H9 (cell line): ENCODE data around the gene ZBTB44. TPM values are rescaled to one million over a fixed set of nuclear protein-coding genes. Genes with fewer than 3 reads are reported as not detected.
A peak's percentile ranks its signal among the peaks of the same experiment; 100 is the strongest.

Experiments
- DNase-seq: peaks from one replicate; pipeline ENCODE4 v3.0.0-alpha.2; 2017
- H2AFZ ChIP-seq: one replicate; pipeline ENCODE4 v1.6.1; 2013; ENCODE audit warnings: mild to moderate bottlenecking, low read length, control low read depth, moderate library complexity
- H2AK5ac ChIP-seq: 2 replicates; pipeline ENCODE4 v1.6.1; 2013; ENCODE audit warnings: low read length, control low read depth, mixed read lengths; ENCODE audit not compliant: insufficient read length
- H2BK120ac ChIP-seq: one replicate; pipeline ENCODE4 v1.6.1; 2013; ENCODE audit warnings: low read depth, mild to moderate bottlenecking, low read length, control low read depth, inconsistent platforms; ENCODE audit not compliant: poor library complexity, severe bottlenecking
- H2BK12ac ChIP-seq: 2 replicates; pipeline ENCODE4 v1.6.1; 2013; ENCODE audit warnings: low read length, control low read depth, mixed read lengths, low read depth; ENCODE audit not compliant: insufficient read length
- H2BK15ac ChIP-seq: 2 replicates; pipeline ENCODE4 v1.6.1; 2013; ENCODE audit warnings: low read depth, low read length, control low read depth
- H2BK20ac ChIP-seq: one replicate; pipeline ENCODE4 v1.6.1; 2013; ENCODE audit warnings: low read depth, mild to moderate bottlenecking, low read length, control low read depth, inconsistent platforms; ENCODE audit not compliant: poor library complexity, severe bottlenecking
- H2BK5ac ChIP-seq: 2 replicates; pipeline ENCODE4 v1.6.1; 2013; ENCODE audit warnings: low read length, control low read depth, mixed read lengths; ENCODE audit not compliant: insufficient read length
- H3K14ac ChIP-seq: 2 replicates; pipeline ENCODE4 v1.6.1; 2013; ENCODE audit warnings: low read length, control low read depth; ENCODE audit not compliant: insufficient read depth
- H3K18ac ChIP-seq: 2 replicates; pipeline ENCODE4 v1.6.1; 2013; ENCODE audit warnings: low read depth, mild to moderate bottlenecking, mixed read lengths, low read length, control low read depth; ENCODE audit not compliant: insufficient read length
- H3K23ac ChIP-seq: 2 replicates; pipeline ENCODE4 v1.6.1; 2013; ENCODE audit warnings: low read length, control low read depth, mixed read lengths, low read depth; ENCODE audit not compliant: insufficient read length
- H3K23me2 ChIP-seq: 2 replicates; pipeline ENCODE4 v1.6.1; 2013; ENCODE audit warnings: low read depth, mild to moderate bottlenecking, mixed read lengths, low read length, control low read depth; ENCODE audit not compliant: insufficient read length, poor library complexity, severe bottlenecking
- H3K27ac ChIP-seq: 2 replicates; pipeline ENCODE4 v1.5.1; 2013; ENCODE audit warnings: low read length, control low read depth, mixed read lengths, low read depth; ENCODE audit not compliant: insufficient read length
- H3K27me3 ChIP-seq: 2 replicates; pipeline ENCODE4 v1.6.1; 2013; ENCODE audit warnings: low read length, control low read depth, inconsistent platforms; ENCODE audit not compliant: insufficient read depth
- H3K4ac ChIP-seq: 2 replicates; pipeline ENCODE4 v1.6.1; 2013; ENCODE audit warnings: low read depth, mild to moderate bottlenecking, control low read depth, inconsistent platforms, low read length, moderate library complexity
- H3K4me1 ChIP-seq: 2 replicates; pipeline ENCODE4 v1.6.1; 2013; ENCODE audit warnings: low read length, control low read depth, inconsistent platforms; ENCODE audit not compliant: insufficient read depth
- H3K4me2 ChIP-seq: 2 replicates; pipeline ENCODE4 v1.6.1; 2013; ENCODE audit warnings: low read length, control low read depth, mixed read lengths; ENCODE audit not compliant: insufficient read length, insufficient read depth
- H3K56ac ChIP-seq: 2 replicates; pipeline ENCODE4 v1.6.1; 2013; ENCODE audit warnings: low read depth, mild to moderate bottlenecking, mixed read lengths, low read length, control low read depth; ENCODE audit not compliant: insufficient read length
- H3K79me1 ChIP-seq: 2 replicates; pipeline ENCODE4 v1.6.1; 2013; ENCODE audit warnings: low read depth, mild to moderate bottlenecking, moderate library complexity, low read length, control low read depth, inconsistent platforms; ENCODE audit not compliant: insufficient read depth, poor library complexity, severe bottlenecking
- H3K79me2 ChIP-seq: 2 replicates; pipeline ENCODE4 v1.6.1; 2013; ENCODE audit warnings: low read length, control low read depth, inconsistent platforms; ENCODE audit not compliant: insufficient read depth
- H3K9ac ChIP-seq: 2 replicates; pipeline ENCODE4 v1.6.1; 2013; ENCODE audit warnings: low read length, control low read depth, mixed read lengths; ENCODE audit not compliant: insufficient read length; ENCODE audit errors: extremely low read depth
- H3K9me3 ChIP-seq: one replicate; pipeline ENCODE4 v1.6.1; 2013; ENCODE audit warnings: low read depth, low read length, inconsistent platforms; ENCODE audit not compliant: control insufficient read depth
- H3T11ph ChIP-seq: one replicate; pipeline ENCODE4 v1.6.1; 2013; ENCODE audit warnings: mild to moderate bottlenecking, low read length, control low read depth, inconsistent platforms
- H4K20me1 ChIP-seq: one replicate; pipeline ENCODE4 v1.6.1; 2013; ENCODE audit not compliant: control insufficient read depth, insufficient read length, insufficient read depth
- H4K5ac ChIP-seq: 2 replicates; pipeline ENCODE4 v1.6.1; 2013; ENCODE audit warnings: low read depth, mild to moderate bottlenecking, mixed read lengths, low read length, control low read depth; ENCODE audit not compliant: insufficient read length
- H4K8ac ChIP-seq: replicated peaks from 2 replicates; pipeline ENCODE4 v1.6.1; 2013; ENCODE audit warnings: low read length, control low read depth, mixed read lengths, low read depth; ENCODE audit not compliant: insufficient read length
- H4K91ac ChIP-seq: 2 replicates; pipeline ENCODE4 v1.6.1; 2013; ENCODE audit warnings: low read depth, mild to moderate bottlenecking, moderate library complexity, mixed read lengths, low read length, control low read depth; ENCODE audit not compliant: insufficient read length
- H3K27ac Mint-ChIP-seq, 3 experiments: 2 replicates in 2 of 3; 3 replicates in 1 of 3; pipeline ENCODE4 v1.8.0; 2020 to 2021; ENCODE audit warnings: mixed read lengths in 3 of 3, mild to moderate bottlenecking in 1 of 3, moderate library complexity in 1 of 3
- H3K27me3 Mint-ChIP-seq: 2 replicates; pipeline ENCODE4 v1.8.0; 2021; ENCODE audit warnings: low read depth, mild to moderate bottlenecking, moderate library complexity, mixed read lengths
- H3K36me3 Mint-ChIP-seq, 3 experiments: 2 replicates in 2 of 3; 3 replicates in 1 of 3; pipeline ENCODE4 v1.8.0; 2020 to 2021; ENCODE audit warnings: low read depth in 3 of 3, mixed read lengths in 3 of 3; ENCODE audit not compliant: insufficient read depth in 1 of 3
- H3K4me1 Mint-ChIP-seq, 2 experiments: 2 replicates each; pipeline ENCODE4 v1.8.0; 2020; ENCODE audit warnings: mixed read lengths in 2 of 2
- H3K4me3 Mint-ChIP-seq, 2 experiments: 2 replicates in 1 of 2; 3 replicates in 1 of 2; pipeline ENCODE4 v1.8.0; 2020 to 2021; ENCODE audit warnings: mild to moderate bottlenecking in 2 of 2, mixed read lengths in 2 of 2, moderate library complexity in 1 of 2
- H3K9me3 Mint-ChIP-seq, 2 experiments: 2 replicates in 1 of 2; 3 replicates in 1 of 2; pipeline ENCODE4 v1.8.0; 2020; ENCODE audit warnings: mild to moderate bottlenecking in 2 of 2, mixed read lengths in 2 of 2, moderate library complexity in 1 of 2
- WGBS: extraction: QIAGEN DNeasy Blood & Tissue Kit; methylation state at CpG from one replicate; pipeline ENCODE4 v1.1.7; 2013; ENCODE audit warnings: missing lambda C conversion rate, low lambda C conversion rate, mixed read lengths; ENCODE audit not compliant: insufficient read length; ENCODE audit errors: extremely low coverage; 5-methylcytosine and 5-hydroxymethylcytosine counted together
- total RNA-seq: library from RNA; stranded (reverse); gene quantifications from 2 replicates; pipeline ENCODE4 v1.2.1, GENCODE V29; 2021
- TF ChIP-seq, protein P1 (sequence below): fragments of 200-600 bp; sonication (generic); conservative IDR thresholded peaks from 3 replicates; pipeline ENCODE4 v1.8.0; 2021; ENCODE audit warnings: antibody characterized with exemption, mild to moderate bottlenecking

Gene ZBTB44
- total RNA-seq, 1 experiment from 2014 or later: 67.7 TPM

DNA sequence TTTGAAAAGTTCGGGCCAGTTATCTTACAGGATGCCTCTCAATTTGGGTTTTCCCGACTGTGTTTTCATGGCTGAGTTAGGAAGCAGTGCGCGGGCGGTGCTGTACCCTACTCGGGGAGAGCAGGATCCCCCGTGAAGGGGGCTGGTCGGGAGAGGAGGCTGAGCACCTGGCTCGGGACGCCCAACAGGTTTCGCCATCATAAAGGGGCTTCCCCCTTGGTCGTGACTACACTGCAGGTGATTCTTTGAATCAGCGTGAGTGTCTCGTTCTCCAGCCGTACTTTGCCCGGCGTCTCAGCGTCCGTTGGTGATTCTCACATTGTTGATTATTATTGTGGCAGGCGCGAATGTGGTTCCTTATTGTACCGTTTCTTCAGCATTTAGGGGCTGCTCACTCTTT lies 108.6 kb downstream of the ZBTB44 start:
- Mint-ChIP-seq H3K4me1 (no peaks in the 10 kb centered on the region), H3K4me3 (no peak overlapping the region), H3K9me3 (peaks cover 0 to 4% of the 10 kb centered on the region in 2 experiments; a peak in 1 of 5 replicates), H3K36me3 (peaks cover 9 to 17% (median 12%) of the 10 kb centered on the region in 3 experiments), H3K27ac (no peak overlapping the region), H3K27me3 (no peaks in the 10 kb centered on the region; the same call in 1 of the 2 replicates)
- TF ChIP-seq, protein P1, sequence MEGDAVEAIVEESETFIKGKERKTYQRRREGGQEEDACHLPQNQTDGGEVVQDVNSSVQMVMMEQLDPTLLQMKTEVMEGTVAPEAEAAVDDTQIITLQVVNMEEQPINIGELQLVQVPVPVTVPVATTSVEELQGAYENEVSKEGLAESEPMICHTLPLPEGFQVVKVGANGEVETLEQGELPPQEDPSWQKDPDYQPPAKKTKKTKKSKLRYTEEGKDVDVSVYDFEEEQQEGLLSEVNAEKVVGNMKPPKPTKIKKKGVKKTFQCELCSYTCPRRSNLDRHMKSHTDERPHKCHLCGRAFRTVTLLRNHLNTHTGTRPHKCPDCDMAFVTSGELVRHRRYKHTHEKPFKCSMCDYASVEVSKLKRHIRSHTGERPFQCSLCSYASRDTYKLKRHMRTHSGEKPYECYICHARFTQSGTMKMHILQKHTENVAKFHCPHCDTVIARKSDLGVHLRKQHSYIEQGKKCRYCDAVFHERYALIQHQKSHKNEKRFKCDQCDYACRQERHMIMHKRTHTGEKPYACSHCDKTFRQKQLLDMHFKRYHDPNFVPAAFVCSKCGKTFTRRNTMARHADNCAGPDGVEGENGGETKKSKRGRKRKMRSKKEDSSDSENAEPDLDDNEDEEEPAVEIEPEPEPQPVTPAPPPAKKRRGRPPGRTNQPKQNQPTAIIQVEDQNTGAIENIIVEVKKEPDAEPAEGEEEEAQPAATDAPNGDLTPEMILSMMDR: no peak
- no peaks in the 10 kb centered on the region for H3K4me1 ChIP-seq
- no peaks in the 10 kb centered on the region for H3K27me3 ChIP-seq
- no peak overlapping the region for H4K8ac ChIP-seq
- no peaks in the 10 kb centered on the region for H3K23me2 ChIP-seq
- H2AFZ ChIP-seq: no peak overlapping the region
- H2AK5ac ChIP-seq: no peak overlapping the region
- H3K14ac ChIP-seq: no peak overlapping the region
- no peak overlapping the region for H3T11ph ChIP-seq
- H3K18ac ChIP-seq: no peak overlapping the region
- no peak overlapping the region for H2BK12ac ChIP-seq
- H3K9ac ChIP-seq: no peak overlapping the region
- H3K79me1 ChIP-seq: no peaks in the 10 kb centered on the region
- no peak overlapping the region for H2BK120ac ChIP-seq
- H3K4ac ChIP-seq: no peak overlapping the region
- no peak overlapping the region for H2BK20ac ChIP-seq
- no peak overlapping the region for H3K4me2 ChIP-seq
- H2BK5ac ChIP-seq: no peak overlapping the region
- H2BK15ac ChIP-seq: no peak overlapping the region
- no peak overlapping the region for H3K23ac ChIP-seq
- H4K5ac ChIP-seq: no peak overlapping the region
- H4K20me1 ChIP-seq: no peaks in the 10 kb centered on the region
- H4K91ac ChIP-seq: no peak overlapping the region
- no CpG with 5 or more reads among the region's 22 CpGs for WGBS
- H3K56ac ChIP-seq: no peak overlapping the region
- H3K79me2 ChIP-seq: no peaks in the 10 kb centered on the region
- peak; percentile 22 for DNase-seq
- no peak overlapping the region for H3K27ac ChIP-seq
- H3K9me3 ChIP-seq: no peaks in the 10 kb centered on the region
